ENCODE measurements around the gene NPC2. TPM values are rescaled to one million over a fixed set of nuclear protein-coding genes. Genes with fewer than 3 reads are reported as not detected.
"Not testable (repeated sequence)": the region's sequence is repeated elsewhere in the genome, so short reads cannot be mapped to it uniquely, and the experiment has no call there.

NPC2 gene
- total RNA-seq, 4 donors from 2014 or later = 225 to 510 (median 340) TPM

DNA sequence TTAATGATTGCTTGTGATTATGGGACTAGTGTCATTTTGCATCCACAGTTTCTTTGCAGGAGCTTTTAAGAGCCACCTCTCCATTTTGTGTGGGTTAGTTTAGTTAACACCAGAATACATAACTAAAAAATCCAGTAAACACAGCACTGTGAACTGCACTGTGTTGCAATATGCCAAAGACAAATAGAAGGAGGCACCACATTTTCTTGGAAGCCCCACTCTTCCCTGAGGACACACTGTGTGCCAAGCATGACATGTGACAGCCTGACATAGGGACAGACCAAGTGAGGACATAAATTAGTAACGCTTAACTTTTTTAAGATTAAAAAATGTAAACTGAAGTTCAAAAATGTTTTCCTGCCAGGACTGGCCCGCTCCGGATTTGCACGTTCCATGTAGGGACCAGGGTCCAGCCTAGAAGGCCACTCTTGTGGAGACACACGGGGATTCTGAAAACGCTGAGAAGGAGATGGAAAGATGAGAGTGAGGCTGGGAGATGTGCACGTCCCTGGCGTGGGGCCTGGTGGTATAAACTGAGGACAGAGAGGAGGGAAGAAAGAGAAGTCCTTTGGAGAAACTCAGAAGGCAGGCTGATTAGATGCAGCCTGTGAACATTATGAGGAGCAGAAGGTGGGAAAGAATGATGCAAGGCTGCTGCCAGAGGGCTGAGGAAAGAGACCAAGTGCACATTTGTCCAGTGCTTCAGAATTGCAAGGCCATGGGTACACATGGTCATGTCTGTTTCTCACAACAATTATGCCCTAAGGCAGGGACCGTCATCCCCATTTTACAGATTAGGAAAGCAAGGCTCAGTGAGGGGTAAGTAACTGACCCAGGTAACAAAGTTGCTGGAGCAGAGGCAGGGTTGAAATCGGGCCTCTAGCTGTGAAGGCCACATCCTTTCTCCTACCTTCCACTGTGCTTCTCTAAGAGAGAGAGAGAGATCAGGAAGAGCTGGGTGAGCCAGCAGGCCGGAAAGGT lies 45.6 kb upstream of the NPC2 start:
- Histone ChIP-seq H3K27me3 (no peaks in the 10 kb centered on the region), H3K9me3 (no peaks in the 10 kb centered on the region), H3K36me3 (peaks cover 0 to 27% (median 0%) of the 10 kb centered on the region in 3 donors), H3K4me1 (no peaks in the 10 kb centered on the region), H3K27ac (no peak overlapping the region), H3K4me3 (no peak overlapping the region)
- TF ChIP-seq EP300 (IDR thresholded peaks at IDR 0.05) (no peak), POLR2A (IDR thresholded peaks at IDR 0.05) (no peak)
- TF ChIP-seq, protein P1, sequence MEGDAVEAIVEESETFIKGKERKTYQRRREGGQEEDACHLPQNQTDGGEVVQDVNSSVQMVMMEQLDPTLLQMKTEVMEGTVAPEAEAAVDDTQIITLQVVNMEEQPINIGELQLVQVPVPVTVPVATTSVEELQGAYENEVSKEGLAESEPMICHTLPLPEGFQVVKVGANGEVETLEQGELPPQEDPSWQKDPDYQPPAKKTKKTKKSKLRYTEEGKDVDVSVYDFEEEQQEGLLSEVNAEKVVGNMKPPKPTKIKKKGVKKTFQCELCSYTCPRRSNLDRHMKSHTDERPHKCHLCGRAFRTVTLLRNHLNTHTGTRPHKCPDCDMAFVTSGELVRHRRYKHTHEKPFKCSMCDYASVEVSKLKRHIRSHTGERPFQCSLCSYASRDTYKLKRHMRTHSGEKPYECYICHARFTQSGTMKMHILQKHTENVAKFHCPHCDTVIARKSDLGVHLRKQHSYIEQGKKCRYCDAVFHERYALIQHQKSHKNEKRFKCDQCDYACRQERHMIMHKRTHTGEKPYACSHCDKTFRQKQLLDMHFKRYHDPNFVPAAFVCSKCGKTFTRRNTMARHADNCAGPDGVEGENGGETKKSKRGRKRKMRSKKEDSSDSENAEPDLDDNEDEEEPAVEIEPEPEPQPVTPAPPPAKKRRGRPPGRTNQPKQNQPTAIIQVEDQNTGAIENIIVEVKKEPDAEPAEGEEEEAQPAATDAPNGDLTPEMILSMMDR (IDR thresholded peaks at IDR 0.05) = no peak
- WGBS, 2 donors = 84 to 90% methylated on average over 11 of the region's 11 CpGs
- DNase-seq (ENCODE audit: low spot score in 2 of 2) = no peak

DNA sequence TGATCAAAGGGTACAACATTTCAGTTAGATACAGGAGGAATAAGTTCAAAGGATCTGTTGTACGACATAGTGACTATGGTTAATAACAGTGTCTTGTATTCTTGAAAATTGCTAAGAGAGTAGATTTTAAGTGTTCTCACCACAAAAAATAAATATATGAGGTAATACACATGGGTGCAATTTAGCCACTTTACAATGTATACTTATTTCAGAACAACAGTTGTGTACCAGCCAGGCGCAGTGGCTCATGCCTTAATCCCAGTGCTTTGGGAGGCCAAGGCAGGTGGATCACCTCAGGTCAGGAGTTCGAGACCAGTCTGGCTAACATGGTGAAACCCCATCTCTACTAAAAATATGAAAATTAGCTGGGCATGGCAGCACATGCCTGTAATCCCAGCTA lies 43.2 kb upstream of the NPC2 start:
- not testable (repeated sequence) for H3K27ac ChIP-seq; H3K27me3 ChIP-seq; H3K9me3 ChIP-seq; H3K4me1 ChIP-seq; H3K4me3 ChIP-seq; DNase-seq (ENCODE audit: low spot score in 2 of 2)
- H3K36me3 ChIP-seq = peaks cover 0 to 27% (median 0%) of the 10 kb centered on the region in 3 donors
- 83% methylated on average over 3 of the region's 3 CpGs for WGBS, 2 donors

DNA sequence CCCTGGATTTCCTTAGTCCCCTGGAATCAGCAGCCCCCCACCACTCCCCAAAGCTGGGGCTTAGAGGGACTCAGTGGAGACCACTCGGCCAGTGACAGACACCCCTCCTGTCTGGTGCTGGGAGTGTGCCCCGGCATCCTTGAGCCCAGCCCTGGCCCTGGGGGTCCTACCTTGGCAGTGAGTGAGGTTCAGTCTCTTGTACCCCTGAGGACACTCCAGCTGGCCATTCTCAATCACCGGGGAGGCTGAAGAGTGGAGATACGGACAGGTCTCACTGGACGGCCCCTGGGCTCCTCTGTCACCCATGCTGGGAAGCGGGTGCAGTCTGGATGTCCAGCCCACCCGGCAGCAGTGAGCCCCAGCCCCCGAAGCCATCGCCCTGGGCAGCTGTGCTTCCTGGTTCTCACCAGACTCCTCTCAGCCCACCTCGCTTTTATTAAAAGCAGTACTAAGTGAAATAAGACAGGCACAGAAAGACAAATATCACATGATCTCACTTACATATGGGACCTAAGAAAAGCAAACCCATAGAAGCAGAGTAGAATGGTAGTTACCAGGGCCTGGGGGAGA lies 42.7 kb upstream of the NPC2 start:
- TF ChIP-seq, protein P1 (IDR thresholded peaks at IDR 0.05) = no peak
- TF ChIP-seq EP300 (IDR thresholded peaks at IDR 0.05) (no peak), POLR2A (IDR thresholded peaks at IDR 0.05) (no peak)
- H3K4me3 ChIP-seq = no peak overlapping the region
- no peak overlapping the region for H3K27ac ChIP-seq
- peaks cover 0 to 30% (median 0%) of the 10 kb centered on the region in 3 donors for H3K36me3 ChIP-seq
- H3K27me3 ChIP-seq = no peaks in the 10 kb centered on the region
- WGBS, 2 donors = 71% methylated on average over 10 of the region's 10 CpGs
- DNase-seq (ENCODE audit: low spot score in 2 of 2) = no peak
- H3K4me1 ChIP-seq = peaks cover 0 to 12% (median 3%) of the 10 kb centered on the region in 4 donors
- H3K9me3 ChIP-seq = no peaks in the 10 kb centered on the region

DNA sequence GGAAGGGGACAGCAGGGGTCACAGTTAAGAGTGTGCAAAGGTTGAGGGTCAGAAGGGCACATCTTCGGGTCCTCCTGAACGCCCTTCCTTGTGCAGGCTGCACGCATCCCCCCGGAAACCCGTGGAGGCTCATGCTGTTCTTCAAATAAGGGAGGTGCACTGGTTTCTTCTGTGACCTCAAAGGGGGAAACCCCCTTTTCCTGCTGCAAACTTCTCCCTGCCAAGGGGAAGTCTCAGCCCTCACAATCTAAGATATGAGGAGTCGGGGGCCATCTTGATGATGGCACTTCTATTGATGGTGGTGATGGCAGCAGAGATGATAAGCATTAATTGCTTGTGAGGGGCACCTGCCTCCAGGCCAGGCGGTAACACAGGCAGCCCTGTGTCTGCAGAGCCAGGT lies 40.5 kb upstream of the NPC2 start:
- TF ChIP-seq, protein P1 (IDR thresholded peaks at IDR 0.05) = no peak
- DNase-seq (ENCODE audit: low spot score in 2 of 2) = no peak
- H3K4me1 ChIP-seq = peaks cover 0 to 12% (median 3%) of the 10 kb centered on the region in 4 donors
- no peaks in the 10 kb centered on the region for H3K9me3 ChIP-seq
- H3K27me3 ChIP-seq = no peaks in the 10 kb centered on the region
- WGBS, 2 donors = 69 to 73% methylated on average over 7 of the region's 7 CpGs
- no peak overlapping the region for H3K27ac ChIP-seq
- H3K4me3 ChIP-seq = no peak overlapping the region
- peaks cover 0 to 22% (median 0%) of the 10 kb centered on the region in 3 donors for H3K36me3 ChIP-seq

DNA sequence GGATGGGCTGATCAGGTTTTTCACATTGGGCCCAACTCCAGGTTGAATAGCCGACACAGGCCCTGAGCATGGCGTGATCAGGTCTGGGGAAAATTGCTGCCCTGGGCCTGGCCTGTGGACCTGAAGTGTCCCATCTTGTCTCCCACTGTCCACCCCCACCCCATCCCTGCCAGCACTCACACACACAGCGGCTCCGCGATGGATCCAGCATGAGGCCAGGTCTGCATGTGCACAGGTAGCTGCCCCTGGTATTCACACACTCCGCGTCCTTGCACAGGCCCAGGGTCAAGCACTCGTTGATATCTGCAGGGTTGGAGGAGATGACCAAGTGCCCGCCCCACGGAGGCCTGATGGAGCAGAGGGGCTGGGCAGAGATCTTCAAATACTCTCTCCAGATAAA lies 39.1 kb upstream of the NPC2 start:
- Histone ChIP-seq H3K27ac (peak overlapping the region in 1 of 4 donors; percentile 43), H3K4me1 (peaks cover 0 to 18% (median 3%) of the 10 kb centered on the region in 4 donors), H3K4me3 (no peak overlapping the region), H3K9me3 (no peaks in the 10 kb centered on the region), H3K36me3 (peaks cover 0 to 21% (median 0%) of the 10 kb centered on the region in 3 donors), H3K27me3 (no peaks in the 10 kb centered on the region)
- TF ChIP-seq, protein P1 (IDR thresholded peaks at IDR 0.05) = no peak
- TF ChIP-seq POLR2A (IDR thresholded peaks at IDR 0.05) (no peak), EP300 (IDR thresholded peaks at IDR 0.05) (no peak)
- DNase-seq (ENCODE audit: low spot score in 2 of 2) = no peak
- 90 to 91% methylated on average over 9 to 10 of the region's 10 CpGs for WGBS, 2 donors

Measured in tibial nerve (tissue), 4 donors.